Measurements from ENCODE around the gene UQCRC2.

- TF ChIP-seq CTCF (conservative IDR thresholded peaks at IDR 0.05; ENCODE audit: low read length) (no peak), EZH2phosphoT487 (IDR thresholded peaks at IDR 0.05; ENCODE audit: borderline replicate concordance) (no peak)
These were observed 12.6 kb upstream of the UQCRC2 start for GRCh38 chr16:21940570-21940969.

Data from Loucy (cell line).